Lung (tissue), 13 donors: ENCODE data around the gene LSG1. TPM values are rescaled to one million over a fixed set of nuclear protein-coding genes. Genes with fewer than 3 reads are reported as not detected.

ENCODE experiments used
- ATAC-seq: fragments of 200-7000 bp; cut with Tn5 transposase; one replicate; pipeline ENCODE4 v1.9.1; 2020; ENCODE audit warnings: moderate number of reproducible peaks; ENCODE audit not compliant: insufficient read depth, low FRiP score
- DNase-seq, 3 donors: peaks; one replicate each; pipeline ENCODE4 v3.0.0-alpha.2; 2013 to 2017
- H3K27ac ChIP-seq, 2 donors: one replicate each; pipeline ENCODE4 v1.5.1; 2013; ENCODE audit warnings: mild to moderate bottlenecking in 2 of 2, moderate library complexity in 2 of 2, control low read depth in 1 of 2, inconsistent platforms in 1 of 2, low read depth in 1 of 2, low read length in 1 of 2
- H3K27me3 ChIP-seq, 3 donors: one replicate each; pipeline ENCODE4 v1.5.1; 2013; ENCODE audit warnings: low read length in 2 of 3; ENCODE audit not compliant: control insufficient read depth in 3 of 3, insufficient read depth in 3 of 3
- H3K36me3 ChIP-seq, 4 donors: one replicate each; pipeline ENCODE4 v1.5.1; 2013; ENCODE audit warnings: low read length in 4 of 4, mild to moderate bottlenecking in 1 of 4, moderate library complexity in 1 of 4; ENCODE audit not compliant: control insufficient read depth in 4 of 4, insufficient read depth in 4 of 4
- H3K4me1 ChIP-seq, 5 donors: one replicate each; pipeline ENCODE4 v1.5.1; 2013; ENCODE audit warnings: low read length in 5 of 5, mild to moderate bottlenecking in 2 of 5, moderate library complexity in 1 of 5; ENCODE audit not compliant: control insufficient read depth in 5 of 5, insufficient read depth in 5 of 5
- H3K4me3 ChIP-seq: one replicate; pipeline ENCODE4 v1.5.1; 2013; ENCODE audit warnings: mild to moderate bottlenecking, control low read depth, moderate library complexity
- H3K9ac ChIP-seq, 2 donors: one replicate each; pipeline ENCODE4 v1.5.1; 2013; ENCODE audit warnings: low read length in 2 of 2, control low read depth in 1 of 2; ENCODE audit not compliant: insufficient read depth in 1 of 2
- H3K9me3 ChIP-seq, 4 donors: one replicate each; pipeline ENCODE4 v1.5.1; 2013; ENCODE audit warnings: low read length in 3 of 4, mild to moderate bottlenecking in 1 of 4, moderate library complexity in 1 of 4; ENCODE audit not compliant: control insufficient read depth in 4 of 4, insufficient read depth in 3 of 4
- WGBS, 2 donors: extraction: QIAGEN DNeasy Blood & Tissue Kit; methylation state at CpG; one replicate each; pipeline ENCODE4 v1.1.7; 2013; 5-methylcytosine and 5-hydroxymethylcytosine counted together
- polyA plus RNA-seq, 2 donors: library from polyadenylated mRNA; stranded (reverse); fragments of 200-250 nt; gene quantifications; one replicate each; pipeline ENCODE4 v1.2.1, GENCODE V29; 2013
- small RNA-seq: library from RNA; depleted of rRNA; stranded (forward); fragments of <200 nt; gene quantifications from one replicate; pipeline ENCODE3, GENCODE V24; 2014; ENCODE audit warnings: low replicate concordance
- total RNA-seq, 2 donors: library from RNA; depleted of rRNA in 1 of 2; stranded (reverse); fragments of >200 nt in 1 of 2; gene quantifications; one replicate each; pipeline ENCODE4 v1.2.1, GENCODE V29; 2014 to 2021
- TF ChIP-seq, protein P1 (sequence below): IDR thresholded peaks from 2 replicates; pipeline ENCODE4 v1.5.1; 2012; ENCODE audit warnings: mild to moderate bottlenecking; ENCODE audit errors: control extremely low read depth, extremely low read depth
- donor health status: control.
- donor health status: control.
- donor health status: Bipolar disorder and iron deficiency.
- donor health status: healthy.
- donor health status: DM: yes; HTN: yes; CAD: no.

The LSG1 gene
- total and polyA plus RNA-seq, 4 donors: 19.4 to 37.4 (median 24.5) TPM

DNA sequence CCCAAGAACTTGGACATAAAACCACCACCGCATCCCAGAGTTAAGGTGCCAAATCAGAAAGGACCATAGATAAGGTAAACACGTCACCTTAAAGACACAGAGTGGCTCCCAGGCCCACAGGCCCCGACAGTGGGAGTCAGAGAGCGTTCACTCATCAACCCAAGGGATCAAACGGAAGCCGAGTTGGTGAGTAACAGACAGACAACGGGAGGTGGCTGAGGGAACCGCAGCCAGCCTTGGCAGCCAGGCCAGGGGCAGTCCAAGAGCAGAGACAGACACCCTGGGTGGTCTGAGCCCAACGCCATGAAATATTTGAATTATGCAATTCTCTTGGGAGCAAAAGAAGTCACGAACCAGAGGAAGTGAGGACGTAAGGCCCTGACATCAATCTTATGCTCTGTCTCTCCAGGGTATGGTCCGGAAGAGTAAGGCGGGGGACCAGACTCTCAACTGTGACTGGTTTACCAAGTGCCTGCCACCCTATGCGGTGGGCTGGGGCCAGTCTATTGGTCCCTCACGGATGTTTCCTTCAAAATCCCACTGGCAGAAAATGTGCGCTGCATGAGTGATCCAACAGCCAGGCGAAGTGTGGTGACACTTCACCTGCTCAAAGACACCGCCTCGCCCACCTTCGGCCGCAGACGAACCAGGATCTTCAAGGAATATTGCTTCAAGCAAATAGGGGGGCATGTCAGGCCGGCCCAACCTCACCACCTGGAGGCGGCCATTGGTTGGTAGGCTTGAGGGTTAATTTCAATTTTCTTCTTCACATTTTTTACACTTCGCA is 73.0 kb downstream of the LSG1 start:
- TF ChIP-seq, protein P1, sequence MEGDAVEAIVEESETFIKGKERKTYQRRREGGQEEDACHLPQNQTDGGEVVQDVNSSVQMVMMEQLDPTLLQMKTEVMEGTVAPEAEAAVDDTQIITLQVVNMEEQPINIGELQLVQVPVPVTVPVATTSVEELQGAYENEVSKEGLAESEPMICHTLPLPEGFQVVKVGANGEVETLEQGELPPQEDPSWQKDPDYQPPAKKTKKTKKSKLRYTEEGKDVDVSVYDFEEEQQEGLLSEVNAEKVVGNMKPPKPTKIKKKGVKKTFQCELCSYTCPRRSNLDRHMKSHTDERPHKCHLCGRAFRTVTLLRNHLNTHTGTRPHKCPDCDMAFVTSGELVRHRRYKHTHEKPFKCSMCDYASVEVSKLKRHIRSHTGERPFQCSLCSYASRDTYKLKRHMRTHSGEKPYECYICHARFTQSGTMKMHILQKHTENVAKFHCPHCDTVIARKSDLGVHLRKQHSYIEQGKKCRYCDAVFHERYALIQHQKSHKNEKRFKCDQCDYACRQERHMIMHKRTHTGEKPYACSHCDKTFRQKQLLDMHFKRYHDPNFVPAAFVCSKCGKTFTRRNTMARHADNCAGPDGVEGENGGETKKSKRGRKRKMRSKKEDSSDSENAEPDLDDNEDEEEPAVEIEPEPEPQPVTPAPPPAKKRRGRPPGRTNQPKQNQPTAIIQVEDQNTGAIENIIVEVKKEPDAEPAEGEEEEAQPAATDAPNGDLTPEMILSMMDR: no peak
- 82 to 86% methylated on average over 25 of the region's 25 CpGs for WGBS, 2 donors
- Histone ChIP-seq H3K36me3 (peaks cover 0 to 7% (median 2%) of the 10 kb centered on the region in 4 donors), H3K9ac (no peak overlapping the region), H3K4me3 (no peak overlapping the region), H3K27me3 (no peaks in the 10 kb centered on the region), H3K4me1 (peaks cover 0 to 7% (median 0%) of the 10 kb centered on the region in 5 donors), H3K27ac (no peak overlapping the region), H3K9me3 (no peaks in the 10 kb centered on the region)
- peak in 2 of 3 donors; percentile 66 to 83 for DNase-seq
- ATAC-seq: peak; percentile 12

DNA sequence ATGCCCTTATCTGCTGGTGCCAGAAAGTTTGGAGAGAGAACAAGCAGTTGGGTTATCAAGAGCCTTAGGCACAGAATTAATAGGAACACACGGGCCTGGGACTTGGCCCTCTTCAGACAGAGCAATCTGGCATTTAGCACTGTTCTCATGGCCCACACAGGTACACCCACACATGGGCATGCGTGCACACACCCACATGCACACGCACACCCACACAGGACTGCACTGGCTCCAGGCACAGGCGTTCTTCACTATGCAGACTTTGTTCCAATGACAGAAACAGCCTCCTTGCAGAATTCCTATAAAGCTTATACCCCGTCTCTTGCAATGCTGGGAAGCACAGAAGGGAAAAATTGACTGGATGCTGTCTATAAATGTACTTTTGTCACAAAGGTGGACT is 75.1 kb downstream of the LSG1 start:
- TF ChIP-seq, protein P1: no peak
- Histone ChIP-seq H3K9me3 (no peaks in the 10 kb centered on the region), H3K27me3 (no peaks in the 10 kb centered on the region), H3K4me3 (no peak overlapping the region), H3K9ac (no peak overlapping the region), H3K27ac (no peak overlapping the region), H3K4me1 (no peaks in the 10 kb centered on the region), H3K36me3 (peaks cover 0 to 4% (median 2%) of the 10 kb centered on the region in 4 donors)
- DNase-seq: no peak
- no peak for ATAC-seq
- 87 to 97% methylated on average over 5 of the region's 5 CpGs for WGBS, 2 donors

DNA sequence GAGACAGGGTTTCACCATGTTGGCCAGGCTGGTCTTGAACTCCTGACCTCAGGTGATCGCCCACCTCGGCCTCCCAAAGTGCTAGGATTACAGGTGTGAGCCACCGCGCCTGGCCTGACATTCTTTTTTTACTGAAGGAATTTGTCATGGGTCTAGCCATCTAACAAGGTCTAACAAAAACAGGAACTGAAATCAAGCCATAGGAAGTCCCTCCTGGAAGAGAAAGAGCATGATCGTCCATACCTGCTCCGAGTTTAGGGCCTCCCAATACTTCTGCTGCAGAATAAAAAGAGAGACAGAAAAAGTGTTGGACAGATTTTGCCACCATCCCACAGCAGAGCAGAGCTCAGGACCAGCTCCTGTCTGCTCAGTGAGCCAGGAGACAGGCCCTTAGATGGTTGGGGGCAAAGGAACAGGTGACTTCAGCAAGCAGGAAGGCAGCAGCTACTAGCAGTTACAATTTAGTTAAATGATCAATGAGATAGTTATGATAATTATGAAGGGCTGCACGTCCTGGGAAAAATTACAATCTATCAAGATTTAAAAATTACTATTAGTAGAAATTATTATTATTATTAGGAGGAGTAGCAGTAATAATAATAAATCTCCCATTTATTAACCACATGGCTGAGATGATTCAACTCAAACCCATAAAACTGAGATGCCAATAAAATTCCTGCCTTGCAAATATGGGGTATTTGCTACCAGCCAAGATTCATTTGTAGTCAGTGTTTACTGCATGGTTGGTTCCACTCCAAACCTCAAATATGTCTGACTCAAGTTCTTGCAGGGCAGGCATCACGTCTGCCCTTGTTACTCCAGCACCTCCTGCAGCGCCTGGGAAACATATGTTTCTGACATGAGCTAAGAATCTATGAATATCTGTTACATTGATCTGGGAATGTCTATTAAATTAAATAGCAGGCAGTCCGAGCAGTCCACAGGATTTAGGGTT is 78.9 kb downstream of the LSG1 start:
- 71% methylated on average over 10 of the region's 10 CpGs for WGBS, 2 donors
- Histone ChIP-seq H3K36me3 (peaks cover 0 to 14% (median 5%) of the 10 kb centered on the region in 4 donors), H3K9me3 (no peaks in the 10 kb centered on the region), H3K4me3 (no peak overlapping the region), H3K4me1 (no peaks in the 10 kb centered on the region), H3K9ac (no peak overlapping the region), H3K27me3 (no peaks in the 10 kb centered on the region), H3K27ac (no peak overlapping the region)
- no peak for DNase-seq
- TF ChIP-seq, protein P1: no peak
- ATAC-seq: peak; percentile 48

Small RNA genes within 50 kb of the gene (small RNA-seq; reads per million reads assigned to genes)
- not detected for gene AC046143.2

Other genes starting within 250 kb of the LSG1 start
- 100 to 1,000 TPM in 1 of 2 donors, 10 to 100 TPM in 1; 92.0 to 166 TPM for gene ATP13A3, start 185.2 kb downstream of the LSG1 start, total RNA-seq
- gene ATP13A3, start 185.2 kb downstream of the LSG1 start, polyA plus RNA-seq: 10 to 100 TPM; 26.6 to 58.9 TPM
- 10 to 100 TPM; 16.6 to 17.7 TPM for gene TMEM44, start 38.8 kb downstream of the LSG1 start, total RNA-seq
- 10 to 100 TPM; 10.4 to 23.5 TPM for gene TMEM44, start 38.8 kb downstream of the LSG1 start, polyA plus RNA-seq
- gene FAM43A, start 13.7 kb upstream of the LSG1 start, total RNA-seq: 10 to 100 TPM; 13.3 to 16.1 TPM
- 10 to 100 TPM in 1 of 2 donors, 1 to 10 TPM in 1; 8.4 to 16.4 TPM for gene FAM43A, start 13.7 kb upstream of the LSG1 start, polyA plus RNA-seq